Suppressor macrophage treated with lipopolysaccharide for 1 hour (primary cell): ENCODE results near the gene ANKS3.
"Not testable (repeated sequence)": the region's sequence is repeated elsewhere in the genome, so short reads cannot be mapped to it uniquely, and the experiment has no call there.

Experiments
- DNase-seq, 3 donors: peaks; one replicate each; pipeline ENCODE4 v3.0.0-alpha.2; 2020 to 2022

Gene ANKS3

DNA sequence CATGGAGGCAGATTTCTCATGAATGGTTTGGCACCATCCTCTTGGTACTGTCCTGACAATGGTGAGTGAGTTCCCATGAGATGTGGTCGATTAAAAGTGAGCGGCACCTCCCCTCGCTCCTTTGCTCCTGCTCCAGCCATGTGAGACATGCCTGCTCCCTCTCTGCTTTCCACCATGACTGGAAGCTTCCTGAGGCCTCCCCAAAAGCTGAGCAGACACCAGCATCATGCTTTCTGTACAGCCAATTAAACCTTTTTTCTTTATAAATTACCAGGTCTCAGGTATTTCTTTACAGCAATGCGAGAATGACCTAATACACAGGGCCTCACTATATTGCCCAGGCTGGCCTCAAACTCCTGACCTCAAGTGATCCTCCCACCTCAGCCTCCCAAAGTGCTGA is 20.8 kb upstream of the ANKS3 start:
- DNase-seq: no peak

DNA sequence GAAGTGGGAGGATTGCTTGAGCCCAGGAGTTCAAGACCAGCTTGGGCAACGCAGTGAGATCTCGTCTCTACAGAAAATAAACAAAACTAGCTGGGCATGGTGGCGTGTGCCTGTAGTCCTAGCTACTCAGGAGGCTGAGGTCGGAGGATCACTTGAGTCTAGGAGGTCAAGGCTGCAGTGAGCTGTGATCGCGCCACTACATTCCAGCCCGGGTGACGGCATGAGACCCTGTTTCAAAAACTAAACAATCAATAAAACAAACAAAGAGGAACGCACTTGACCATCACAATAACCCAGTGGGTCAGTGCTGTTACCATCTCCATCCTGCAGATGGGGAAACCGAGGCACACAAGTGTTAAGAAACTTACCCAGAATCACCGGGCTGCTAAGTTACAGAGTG is 19.2 kb upstream of the ANKS3 start:
- no peak for DNase-seq

DNA sequence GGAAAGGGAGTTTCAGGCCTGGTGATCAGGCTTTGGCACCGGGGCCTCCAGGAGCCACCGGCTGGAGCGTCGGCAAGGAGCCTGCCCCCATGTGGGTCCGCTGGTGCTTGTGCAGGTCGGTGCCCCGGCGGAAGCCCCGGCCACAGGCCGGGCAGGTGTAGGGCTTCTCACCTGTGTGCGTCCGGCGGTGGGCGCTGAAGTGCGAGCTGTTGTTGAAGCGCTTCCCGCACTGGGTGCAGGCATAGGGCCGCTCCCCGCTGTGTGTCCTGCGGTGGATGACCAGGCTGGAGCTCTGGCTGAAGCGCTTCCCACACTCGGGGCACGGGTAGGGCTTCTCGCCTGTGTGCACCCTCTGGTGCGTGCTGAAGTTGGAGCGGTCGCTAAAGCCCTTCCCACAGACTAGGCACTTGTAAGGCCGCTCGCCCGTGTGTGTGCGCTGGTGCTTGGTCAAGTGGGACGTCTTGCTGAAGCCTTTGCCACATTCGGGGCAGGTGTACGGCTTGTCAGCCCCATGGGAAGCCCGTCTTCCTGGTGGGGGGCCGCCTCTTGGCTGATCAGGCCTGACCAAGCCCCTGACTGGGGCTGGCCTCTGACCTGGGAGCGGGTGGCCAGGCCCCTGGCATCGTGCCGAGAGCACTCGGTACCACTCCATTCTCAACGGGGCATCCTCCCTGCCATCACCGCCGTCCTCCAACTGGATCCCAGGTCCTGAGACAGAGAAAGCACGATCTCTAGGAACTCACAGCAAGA is 18.5 kb upstream of the ANKS3 start:
- no peak for DNase-seq

DNA sequence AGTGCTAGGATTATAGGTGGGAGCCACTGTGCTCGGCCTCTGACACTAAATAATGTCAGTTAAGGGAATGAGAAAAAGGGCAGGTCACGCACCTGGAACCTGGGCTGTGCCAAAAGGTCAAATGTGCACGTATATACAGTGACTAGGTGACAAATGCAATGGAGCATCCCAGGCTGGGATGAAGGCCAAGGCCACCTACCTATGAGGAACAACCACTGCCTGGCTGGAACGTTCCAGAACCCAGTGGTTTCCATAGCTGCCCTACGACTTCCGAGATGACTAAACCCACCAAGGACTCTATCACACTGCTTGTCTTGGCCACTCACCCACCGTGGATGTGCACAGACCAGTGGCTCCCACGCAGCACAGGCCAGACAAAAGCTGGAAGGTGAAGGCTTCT is 16.8 kb upstream of the ANKS3 start:
- DNase-seq: no peak

DNA sequence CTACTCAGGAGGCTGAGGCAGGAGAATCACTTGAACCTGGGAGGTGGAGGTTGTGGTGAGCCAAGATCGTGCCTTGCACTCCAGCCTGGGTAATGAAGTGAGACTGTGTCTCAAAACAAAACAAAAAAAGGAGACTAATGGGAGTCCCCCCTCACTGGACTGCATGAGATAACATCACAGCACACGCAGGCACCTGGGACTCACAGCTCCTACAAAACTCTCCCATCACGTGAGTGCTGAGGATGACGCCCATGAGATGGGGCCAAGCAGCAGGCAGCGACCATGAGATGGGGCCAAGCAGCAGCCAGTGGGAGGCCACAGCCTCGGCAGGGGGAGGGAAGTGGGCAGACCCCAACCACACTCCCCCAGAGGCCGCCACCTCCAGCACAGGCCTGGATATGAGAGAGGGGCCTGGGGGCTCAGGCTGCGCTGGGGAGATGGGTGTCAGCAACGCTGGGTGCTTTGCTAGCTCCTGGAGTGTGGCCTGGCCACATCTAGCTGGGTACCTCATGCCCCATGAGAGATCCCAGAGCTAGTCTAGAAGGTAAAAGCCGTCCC is 15.7 kb upstream of the ANKS3 start:
- no peak for DNase-seq

DNA sequence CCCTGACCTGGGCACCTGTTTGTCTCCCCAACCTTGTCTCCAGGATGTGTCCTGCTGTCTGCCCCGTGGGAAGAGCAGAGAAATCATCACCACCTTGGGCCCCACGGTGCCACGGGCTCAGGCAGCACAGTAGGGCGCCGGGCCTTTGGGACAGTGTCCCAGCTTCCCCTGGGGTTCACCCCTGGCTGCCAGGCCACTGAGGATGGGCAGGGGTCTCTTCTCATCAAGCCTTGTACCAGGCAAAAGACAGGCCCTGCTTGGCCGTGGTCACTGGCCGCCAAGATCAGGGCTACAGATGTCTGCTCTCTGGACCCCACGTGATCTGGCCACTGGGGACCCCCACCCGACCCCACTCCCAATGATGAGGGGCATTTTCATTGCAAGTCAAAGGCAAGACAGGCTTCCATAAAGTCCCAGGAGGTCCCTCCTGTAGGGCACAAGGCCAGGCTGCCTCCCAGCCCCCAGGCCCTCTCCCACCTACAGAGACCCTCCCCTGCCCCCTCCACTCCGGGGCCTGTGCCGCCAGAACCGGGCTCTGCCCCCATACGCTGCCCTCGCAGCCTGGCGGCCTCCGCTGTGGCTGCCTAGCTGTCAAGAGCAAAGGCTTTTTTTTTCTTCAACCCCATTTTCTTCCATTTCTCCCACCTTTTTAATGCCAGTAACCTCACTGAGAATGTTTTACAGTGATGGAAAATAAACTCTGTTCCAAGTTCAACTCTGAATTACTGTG is 14.8 kb upstream of the ANKS3 start:
- DNase-seq: no peak

DNA sequence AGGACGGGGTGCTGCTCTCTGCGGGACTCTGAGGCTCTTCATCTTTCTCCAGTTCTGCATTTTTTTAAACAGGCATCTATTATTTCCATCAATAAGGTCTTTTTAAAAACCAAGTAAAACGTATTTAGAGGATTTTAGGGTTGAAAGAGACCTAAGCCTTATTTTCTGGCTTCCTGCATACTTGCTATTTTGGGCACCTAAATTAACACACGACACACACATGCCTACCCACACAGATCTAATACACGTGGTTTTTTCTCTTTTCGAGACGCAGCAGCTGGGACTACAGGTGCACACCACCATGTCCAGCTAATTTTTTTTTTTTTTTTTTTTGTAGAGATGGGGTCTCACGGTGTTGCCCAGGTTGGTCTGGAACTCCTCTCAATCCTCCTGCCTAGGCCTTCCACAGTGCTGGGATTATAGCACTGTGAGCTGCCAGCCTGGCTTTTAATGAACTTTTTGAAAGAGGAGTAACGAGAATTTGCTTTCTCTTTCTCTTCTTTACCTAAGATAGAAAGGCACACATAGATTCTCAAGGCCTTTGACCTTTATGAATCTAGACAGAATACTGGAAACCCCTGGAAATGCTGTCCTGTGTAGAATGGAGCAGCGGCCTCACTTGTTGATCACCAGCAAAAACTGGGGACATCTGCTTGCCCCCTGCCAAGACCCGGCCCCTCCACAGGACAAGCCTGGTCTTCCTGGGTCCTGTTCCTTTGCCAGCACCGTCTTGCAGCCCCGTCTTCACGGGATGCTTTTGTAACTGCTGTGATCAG is 14.0 kb upstream of the ANKS3 start:
- DNase-seq: no peak

DNA sequence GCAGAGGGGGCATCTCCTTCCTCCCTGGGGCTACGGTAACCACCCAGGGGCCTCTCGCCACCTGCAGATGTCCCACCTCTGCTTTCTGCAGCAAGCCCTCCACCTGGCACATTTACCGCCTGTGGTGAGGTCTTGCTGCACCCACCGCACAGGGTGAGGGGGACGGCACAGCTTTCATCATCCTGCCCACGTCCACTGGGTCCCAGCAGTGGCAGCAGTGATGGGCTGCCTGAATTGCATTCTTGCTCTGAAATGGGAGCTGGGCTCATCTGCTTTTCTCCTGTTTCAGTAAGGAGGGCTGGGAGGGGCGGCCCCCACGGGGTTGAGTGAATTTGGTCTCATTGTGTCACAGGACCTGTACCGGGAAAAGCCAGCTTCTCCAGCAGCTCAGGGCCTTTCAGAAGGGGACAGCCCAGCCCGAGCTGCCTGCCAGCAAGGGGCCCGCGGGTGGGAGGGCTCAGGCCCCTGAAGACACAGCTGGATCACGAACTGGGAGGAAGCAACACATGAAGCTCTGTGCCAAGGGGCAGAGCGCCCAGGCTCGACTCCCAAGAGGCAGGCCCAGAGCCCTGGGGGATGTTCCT is 13.0 kb upstream of the ANKS3 start:
- DNase-seq: no peak

DNA sequence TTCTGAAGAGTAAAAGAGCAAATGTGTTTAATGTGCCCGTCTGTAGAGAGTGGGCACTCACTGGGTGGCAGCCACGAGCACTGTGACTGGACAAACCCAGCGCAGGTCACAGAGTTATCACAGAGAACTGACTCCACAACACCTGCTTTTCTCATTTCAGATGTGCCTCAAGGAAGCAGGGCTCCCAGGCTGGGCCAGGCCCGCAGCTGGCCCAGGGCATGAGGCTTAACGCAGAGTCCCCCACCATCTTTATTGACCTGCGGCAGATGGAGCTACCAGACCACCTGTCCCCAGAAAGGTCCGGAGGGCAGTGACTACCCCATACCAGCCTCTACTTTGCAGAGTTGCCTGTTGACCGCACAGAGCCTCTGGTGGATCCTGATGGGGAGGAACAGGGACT is 12.1 kb upstream of the ANKS3 start:
- no peak for DNase-seq

DNA sequence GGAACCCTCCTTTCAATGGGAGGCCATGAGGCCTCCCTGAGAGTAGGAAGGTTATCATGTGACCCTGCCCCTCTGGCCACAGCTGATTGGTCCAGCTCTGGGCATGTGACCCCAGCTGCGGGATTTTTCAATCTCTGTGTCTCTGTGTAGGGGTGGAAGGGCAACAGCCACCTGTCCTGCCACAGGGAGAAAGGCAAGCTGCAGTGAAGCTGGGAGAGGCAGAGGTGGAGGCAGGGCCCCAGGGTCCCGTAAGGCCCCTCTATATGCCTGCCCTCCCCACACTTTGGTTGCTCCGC is 11.2 kb upstream of the ANKS3 start:
- no peak for DNase-seq

DNA sequence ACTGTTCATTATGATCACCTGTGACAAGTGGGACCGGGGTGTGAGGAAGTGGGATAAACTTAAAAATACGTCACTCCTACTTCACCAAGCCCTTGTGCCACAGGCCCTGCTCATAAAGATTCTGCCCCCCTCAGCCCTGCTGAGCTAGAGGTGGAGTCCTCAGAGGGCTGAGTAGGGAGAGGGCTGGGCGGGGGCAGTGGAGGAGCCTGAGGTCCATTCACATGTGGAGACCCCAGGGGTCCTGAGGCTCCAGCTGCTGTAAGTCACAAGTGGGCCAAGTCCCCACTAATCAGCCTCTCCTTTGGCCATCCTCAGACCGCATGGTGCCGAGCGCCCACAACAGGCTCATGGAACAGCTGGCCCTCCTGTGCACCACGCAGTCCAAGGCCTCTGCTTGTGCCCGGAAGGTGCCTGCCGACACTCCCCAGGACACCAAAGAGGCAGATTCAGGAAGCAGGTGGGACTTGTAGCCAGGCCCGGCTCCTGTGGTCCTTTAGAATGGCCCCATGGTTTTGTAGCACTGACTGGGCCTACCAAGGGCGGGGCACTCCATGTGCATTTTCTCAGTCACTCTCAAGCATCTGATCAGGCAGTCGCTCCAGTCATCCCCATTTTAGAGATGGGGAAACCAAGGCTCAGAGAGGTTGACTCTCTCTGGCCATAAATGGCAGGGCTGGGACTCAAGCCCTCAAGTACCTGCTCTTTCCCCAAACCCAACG is 10.6 kb upstream of the ANKS3 start:
- DNase-seq: no peak

DNA sequence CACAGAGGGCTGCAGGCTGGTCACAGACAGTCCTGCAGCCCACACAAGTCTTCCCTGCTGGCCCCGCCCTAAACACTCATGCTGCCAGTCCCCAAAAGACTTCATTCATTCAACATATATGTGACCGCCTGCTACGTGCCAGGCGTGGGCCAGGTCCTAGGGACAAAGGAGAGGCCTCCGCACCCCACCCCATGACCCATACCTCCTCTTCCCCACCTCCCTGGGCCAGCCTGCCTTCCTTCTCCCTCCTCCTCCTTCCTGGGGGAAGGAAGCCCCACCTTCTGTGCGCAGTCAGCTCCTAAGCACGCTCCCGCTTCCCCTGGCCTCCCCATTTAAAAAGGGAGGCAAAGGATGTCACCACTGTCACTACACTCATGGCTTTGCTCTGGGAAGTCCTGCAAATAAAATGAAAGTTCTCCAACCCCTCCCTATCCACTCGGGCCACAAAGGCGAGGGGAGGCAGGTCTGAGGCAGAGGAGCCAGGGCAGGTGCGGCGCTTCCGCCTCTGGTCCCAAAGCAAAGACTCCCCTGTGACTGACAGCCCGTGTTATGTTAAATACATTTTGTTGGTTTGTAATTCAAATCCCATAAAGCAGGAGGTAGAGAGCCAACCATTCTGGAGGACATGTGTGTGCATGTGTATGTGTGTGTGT is 9.3 kb upstream of the ANKS3 start:
- DNase-seq: peak in 1 of 3 donors; percentile 15

DNA sequence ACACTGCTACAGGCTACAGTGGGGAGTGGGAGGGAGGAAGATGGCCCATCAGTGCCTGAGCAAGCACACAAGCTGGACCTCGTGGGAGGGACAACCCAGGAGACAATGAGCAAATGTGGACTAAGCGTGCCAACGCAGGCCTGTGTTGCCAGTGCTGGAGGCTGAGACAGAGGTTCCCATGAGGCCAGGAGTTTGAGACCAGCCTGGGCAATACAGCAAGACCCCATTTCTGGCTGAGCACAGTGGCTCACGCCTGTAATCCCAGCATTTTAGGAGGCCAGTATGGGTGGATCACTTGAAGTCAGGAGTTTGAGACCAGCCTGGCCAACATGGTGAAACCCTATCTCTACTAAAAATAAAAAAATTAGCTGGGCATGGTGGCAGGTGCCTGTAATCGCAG is 4.3 kb upstream of the ANKS3 start:
- not testable (repeated sequence) for DNase-seq

DNA sequence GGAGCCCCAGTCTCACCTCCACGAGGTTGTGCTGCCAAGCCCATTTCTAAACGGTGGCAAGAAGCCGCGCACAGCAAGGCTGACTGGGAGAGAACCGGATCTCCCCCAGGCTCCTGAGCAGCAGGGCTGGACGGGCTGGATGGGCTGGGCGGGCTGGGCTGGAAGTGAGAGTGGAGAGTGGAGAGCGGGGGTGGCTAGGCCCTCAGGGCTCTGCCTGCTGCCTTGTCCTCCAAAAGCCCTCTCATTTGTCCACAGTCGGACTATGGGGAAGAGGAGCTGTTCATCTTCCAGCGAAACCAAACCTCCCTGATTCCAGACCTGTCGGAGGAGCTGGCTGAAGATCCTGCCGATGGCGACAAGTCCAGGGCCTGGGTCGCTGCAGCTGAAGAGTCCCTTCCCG is 3.5 kb upstream of the ANKS3 start:
- DNase-seq: no peak

DNA sequence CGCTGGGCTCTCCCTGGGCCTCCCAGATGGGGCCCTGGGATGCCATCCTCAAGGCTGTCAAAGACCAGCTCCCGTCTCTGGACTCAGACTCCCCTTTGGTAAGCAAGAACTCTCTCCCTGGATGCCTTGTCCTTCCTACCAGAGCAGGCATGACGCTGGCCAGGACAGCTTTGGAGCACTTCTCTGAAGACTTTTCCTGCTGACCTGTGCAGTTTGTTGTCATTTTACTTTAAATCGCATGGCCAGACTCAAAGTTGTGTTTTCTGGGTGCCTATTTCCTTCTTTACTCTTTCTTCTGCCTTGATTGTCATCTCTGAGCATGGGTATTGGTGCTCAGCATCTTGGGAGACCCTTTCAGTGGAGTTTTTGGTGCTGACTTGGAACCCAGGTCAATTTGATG is 2.5 kb upstream of the ANKS3 start:
- no peak for DNase-seq

DNA sequence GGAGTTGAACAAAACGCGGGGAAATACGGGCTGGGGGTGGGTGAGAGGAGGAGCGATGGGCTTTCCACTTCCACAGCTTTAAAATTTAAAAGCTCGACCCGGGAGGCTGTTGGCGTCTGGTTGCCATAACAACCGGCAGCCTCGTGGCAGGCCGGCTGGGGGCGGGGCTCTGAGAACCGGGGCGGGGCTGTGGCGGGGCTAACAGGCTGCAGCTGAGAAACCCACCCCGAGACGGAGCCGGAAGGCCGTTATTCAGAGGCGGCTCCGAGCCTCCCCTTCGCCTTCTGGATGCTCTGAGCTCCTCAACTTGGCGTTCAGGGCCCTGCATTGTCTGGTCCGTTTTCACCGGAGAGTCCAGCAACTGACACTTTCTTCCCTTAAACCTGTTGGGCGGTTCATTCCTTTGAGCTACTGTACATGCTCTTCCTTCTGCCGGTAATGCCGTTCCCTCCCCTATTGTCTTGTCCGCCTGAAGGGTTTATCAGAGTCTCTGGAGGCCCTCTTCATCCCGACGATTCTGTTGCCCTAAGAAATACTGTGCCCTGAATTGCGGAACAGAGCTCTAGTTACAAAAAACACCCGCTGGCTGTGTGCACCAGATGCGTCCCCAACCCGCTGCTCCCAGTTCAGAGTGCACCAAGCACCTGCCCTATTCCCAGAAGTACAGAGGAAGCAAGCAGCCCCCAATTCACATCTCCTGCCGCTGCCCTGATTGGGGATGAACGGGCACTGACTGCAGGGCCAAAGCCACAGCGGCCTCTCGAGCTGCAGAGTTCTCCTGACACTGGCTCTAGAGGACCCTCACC is 862 bp upstream of the ANKS3 start:
- DNase-seq: peak; percentile 85 to 95 (median 94)

DNA sequence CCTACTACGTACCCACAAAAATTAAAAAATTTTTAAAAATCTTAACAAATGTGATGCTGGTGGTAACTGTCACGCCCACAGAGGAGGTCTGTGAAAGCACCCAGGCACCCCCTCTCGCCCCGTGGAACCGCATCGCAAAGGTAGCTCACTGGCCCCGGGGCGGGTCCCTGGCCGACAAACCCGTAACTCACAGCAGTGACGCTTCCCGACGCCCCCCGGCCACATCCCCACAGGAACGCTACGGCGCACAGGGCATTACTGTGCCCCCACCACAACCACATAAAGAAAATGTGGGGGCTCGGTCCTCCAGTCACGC is 366 bp downstream of the ANKS3 start:
- DNase-seq: peak in 1 of 3 donors; percentile 20

DNA sequence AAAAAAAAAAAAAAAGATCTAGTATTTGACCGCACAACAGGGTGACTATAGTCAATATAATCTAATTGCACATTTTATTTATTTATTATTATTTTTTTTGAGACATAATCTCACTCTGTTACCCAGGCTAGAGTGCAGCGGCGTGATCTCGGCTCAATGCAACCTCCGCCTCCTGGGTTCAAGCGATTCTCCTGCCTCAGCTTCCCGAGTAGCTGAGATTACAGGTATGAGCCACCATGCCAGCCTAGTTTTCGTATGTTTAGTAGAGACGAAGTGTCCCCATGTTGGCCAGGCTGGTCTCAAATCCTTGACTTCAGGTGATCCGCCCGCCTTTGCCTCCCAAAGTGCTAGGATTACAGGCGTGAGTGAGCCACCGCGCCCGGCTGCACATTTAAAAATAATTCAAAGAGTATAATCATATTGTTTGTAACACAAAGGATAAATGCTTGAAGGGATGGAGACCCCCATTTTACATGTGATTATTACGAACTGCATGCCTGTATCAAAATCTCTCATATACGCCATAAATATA is 794 bp downstream of the ANKS3 start:
- no peak for DNase-seq

DNA sequence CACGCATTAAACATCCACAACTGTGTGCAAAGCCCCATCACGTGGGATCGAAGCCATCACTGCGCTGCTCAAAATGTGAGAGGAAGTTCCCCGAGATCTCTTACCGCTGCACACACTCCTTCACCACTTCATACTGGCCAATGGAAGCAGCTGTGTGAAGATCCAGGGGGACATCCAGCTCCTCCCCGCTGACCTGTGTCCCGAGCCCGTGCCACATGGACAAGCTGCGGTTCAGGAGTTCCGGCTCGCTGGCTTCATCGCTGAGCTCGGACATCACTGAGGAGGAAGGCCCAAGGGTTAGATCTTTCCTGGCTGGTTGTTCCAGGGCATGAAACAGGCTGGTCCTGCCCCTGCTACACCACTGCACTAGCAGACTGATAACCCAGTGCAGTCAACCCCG is 4.2 kb downstream of the ANKS3 start:
- DNase-seq: no peak

DNA sequence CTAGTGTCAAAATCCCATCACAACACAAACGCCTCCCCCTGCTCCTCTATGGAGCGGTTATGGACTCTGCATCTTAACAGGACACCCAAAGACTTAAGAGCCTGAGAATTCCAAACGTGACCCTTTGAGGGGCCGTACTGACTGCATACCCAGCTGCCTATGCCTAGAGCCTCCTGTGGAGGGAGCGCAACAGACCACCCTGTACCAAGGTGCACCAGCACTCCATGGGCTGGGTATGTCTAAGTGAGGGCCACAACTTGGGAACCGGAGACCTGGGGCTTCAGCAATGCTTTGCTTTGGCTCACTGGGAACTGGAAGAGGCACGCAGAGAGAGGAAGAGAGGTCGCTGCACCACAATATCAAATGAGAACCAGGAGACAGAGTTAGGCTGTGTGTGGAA is 5.4 kb downstream of the ANKS3 start:
- DNase-seq: no peak

DNA sequence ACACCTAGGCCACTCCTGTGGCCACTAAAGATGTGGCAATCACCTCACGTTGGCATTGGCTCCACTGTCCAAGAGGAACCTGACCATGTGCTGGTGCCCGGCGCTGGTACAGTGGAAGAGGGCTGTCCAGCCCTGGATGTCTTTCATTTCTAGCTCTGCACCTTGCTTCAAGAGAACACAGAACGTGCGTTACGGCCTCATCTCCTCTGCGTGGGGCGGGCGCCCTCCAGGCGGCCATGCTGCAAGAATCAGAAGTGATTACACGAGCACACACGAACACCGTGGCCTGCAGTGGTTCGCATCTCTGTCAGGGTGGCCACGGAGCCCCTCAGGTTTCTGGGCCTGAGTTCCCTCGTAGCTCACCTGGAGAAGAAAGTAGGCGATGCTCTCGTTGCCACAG is 7.5 kb downstream of the ANKS3 start:
- no peak for DNase-seq
